ENCODE data around the gene CORO6.
"Not testable (repeated sequence)": the region's sequence is repeated elsewhere in the genome, so short reads cannot be mapped to it uniquely, and the experiment has no call there.

Gene CORO6

DNA sequence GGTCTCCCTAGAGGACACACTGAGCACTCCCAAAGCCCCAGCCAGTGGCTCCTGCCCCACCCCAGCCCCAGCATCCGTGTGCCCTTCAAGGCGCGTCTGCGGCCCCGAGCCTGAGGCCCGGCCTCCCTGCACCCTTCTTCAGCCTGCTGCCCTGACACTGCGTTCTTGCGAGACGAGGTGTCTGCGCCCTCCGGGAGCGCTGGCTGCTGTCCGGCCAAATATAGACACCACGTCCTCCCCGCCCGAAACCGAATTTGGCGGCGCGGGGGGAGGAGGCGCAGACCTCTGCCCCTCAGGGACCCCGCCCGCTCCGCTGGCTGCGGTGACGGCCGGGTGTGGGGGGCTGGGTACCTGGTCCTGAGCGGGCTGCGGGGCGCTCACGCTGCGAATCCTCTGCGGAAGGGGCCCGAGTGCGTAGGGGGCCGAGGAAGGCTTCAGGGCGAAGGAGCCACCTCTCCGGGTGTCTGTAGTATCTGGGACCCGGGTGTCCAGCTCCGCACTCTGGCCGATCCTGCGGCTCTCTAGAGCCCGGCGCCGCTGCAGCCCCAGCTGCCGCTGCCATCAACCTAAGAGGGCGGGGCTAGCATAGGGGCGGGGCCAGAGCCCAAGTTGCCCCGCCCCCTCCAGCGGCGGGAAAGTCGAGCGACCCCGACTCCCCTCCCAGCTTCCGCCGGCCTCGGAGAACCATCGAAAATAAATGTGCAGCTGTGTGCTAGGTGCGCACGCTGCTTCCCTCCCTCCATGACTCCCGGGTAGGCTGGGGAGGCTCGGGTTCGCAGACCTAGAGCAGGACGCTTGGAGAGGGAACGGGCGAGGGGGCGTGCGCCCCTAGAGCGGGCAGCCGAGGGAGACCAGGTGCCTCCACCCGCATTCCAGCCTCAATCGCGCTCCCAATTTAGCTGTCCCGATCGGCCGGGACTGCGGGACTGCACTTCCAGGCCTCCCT, at the start of gene CORO6:
CORO6 (minus strand) TSS at position 576 of the 946 bp plus-strand sequence. CDS start 1,491 bp downstream, outside the sequence.
- peak; percentile 53 for DNase-seq

DNA sequence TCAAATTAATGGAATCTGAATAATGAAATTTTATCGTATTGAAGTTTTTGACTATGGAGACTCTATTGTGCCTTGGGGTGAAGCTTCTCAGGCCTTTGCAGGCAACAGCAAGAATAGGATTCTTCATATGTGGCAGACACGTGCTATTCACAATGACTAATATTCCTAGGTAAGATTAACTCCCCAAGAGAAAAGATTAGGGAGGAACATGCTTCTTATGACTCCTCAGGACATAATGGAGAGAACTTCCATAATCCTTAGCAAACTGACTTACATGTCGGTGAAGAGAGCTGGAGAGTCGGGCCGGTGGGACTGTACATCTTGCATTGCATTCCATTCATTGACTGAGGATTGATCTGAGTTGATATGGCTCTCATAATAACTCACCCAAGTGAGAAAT, 48.9 kb upstream of the CORO6 start:
- no peak for DNase-seq

DNA sequence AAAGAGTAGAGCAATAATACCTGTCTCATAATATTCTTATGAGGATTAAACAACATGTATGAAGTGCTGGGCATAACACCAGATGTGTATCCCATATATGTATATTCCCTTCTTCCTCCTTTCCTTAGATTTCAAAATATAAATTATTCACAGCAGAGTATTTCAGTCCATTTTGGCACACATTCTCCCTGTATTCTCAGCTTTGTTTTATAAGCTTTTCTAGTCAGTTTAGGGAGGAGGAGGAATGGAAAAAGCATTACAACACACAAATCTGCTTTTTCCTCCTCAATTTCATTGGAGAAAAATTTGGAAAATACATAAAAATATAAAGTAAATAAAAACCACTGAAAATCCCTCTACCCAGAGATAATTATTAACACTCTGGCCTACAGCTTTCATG, 46.6 kb upstream of the CORO6 start:
- no peak for DNase-seq

DNA sequence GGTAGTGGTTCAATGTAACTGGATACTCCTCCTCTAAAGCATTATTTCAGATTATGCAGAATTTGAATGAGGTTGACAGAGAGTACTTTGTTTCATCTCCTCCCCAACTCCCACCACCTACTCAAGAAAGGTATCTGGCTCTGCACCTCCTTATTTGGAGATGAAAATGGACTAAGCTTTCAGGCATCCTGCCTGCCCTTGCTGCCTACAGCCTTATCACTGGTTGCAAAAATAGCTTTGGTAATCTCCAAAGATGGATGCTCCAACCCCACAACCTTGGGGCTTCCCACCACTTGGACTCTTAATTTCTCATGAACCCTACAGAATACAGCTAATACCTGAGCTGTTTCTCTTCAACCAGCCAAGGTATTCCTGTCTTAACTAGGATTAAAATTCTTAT, 45.3 kb upstream of the CORO6 start:
- DNase-seq: no peak

DNA sequence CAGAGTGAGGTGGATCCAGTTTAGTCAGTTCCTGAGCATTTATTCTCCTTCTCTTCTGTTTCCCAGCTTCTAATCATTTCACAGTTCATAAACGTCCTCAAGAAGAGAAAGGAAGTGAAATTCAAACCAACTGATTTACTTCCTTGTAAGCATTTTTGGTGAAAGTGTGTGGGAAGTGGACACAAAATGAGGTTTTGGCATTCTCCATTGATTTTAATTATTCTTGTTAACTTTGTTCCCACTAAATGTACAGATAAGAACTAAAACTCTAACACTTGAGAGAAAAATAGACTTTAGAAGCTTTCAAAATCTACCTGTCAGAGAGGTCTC, 42.7 kb upstream of the CORO6 start:
- DNase-seq: no peak

DNA sequence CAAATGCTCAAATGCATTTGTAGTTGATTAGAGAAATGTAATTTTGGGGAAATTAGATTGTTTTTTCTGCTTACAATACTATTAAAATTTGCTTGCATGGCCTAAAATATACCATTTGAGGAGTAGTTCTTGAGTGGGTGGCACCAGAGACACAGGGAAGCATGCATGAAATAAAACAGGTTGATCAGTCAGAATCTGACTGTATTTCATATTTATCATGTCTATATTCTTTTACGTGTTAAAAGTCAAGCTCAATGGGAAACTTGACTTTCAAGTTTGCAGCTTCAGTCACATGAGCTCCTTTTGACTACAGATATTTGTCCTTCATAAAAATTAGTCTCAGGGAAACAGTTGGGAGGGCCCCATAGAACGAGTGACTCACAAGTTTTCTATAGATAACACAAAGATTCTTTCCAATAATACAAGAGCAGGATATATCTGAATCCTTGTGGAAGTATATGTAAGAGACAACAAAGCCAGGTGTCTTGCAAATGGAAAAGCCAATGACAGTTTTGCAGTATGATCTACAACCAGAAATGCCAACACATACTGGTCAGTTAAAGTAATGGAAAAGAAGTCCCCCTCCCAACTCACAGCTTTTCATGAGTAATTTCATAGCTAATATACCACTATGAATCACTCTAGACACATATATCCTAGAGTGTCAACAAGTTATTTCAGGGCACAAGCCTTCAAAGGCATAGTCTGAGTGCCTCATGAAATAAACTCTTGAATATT, 42.2 kb upstream of the CORO6 start:
- DNase-seq: peak; percentile 87

DNA sequence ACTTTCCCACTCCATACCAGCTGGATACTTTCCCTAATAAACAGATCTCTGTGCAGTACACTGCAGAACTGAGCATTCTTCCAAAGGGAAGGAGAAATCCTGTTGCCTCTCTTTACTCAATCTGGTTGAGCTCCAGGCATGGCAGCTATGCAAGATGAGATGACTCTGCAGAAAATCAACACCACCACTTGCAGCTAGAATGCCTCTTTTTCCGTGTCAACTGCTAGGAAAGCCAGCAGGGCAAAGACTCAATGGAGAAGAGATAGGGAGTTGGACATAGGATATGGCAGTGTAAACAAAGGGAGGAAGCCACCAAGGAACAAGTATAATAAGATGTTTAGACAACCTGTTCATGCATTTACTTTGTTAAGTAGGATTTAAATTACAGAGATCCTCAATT, 40.4 kb upstream of the CORO6 start:
- DNase-seq: no peak

DNA sequence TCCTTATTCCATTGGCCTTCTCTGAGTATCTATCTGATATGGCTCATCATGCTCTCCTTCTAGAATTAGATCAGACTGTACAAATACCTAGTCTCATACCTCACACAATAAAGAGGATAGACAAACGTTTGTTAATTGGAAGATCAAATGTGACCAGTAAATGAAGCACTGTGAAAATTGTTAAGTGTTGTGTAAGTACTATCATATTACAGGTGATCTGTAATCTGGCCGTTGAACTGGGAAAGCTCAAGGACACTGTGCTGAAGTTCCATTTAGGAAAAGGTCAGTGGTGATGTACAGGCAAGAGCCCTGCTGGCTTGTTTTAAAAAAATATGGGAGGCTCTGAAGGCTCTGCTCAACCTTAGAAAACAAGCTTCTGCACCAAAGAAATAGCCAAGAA, 38.5 kb upstream of the CORO6 start:
- no peak for DNase-seq

DNA sequence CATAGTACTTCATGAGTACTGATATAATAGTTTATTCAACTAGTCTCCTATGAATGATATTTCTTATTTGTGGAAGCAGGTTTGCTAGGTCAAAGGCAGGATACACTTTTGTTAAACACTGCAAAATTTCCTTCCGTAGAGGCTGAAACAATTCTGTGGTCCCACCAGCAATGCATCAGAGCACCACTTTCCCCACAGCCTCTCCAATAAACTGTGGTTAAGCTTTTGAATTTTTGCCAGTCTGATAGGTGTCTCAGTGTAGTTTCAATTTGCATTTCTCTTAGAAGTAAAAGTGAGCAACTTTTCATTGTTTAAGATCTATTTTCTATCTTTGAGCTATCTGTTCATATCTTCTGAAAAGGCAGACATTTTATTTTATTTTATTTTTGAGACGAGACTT, 36.4 kb upstream of the CORO6 start:
- DNase-seq: no peak

DNA sequence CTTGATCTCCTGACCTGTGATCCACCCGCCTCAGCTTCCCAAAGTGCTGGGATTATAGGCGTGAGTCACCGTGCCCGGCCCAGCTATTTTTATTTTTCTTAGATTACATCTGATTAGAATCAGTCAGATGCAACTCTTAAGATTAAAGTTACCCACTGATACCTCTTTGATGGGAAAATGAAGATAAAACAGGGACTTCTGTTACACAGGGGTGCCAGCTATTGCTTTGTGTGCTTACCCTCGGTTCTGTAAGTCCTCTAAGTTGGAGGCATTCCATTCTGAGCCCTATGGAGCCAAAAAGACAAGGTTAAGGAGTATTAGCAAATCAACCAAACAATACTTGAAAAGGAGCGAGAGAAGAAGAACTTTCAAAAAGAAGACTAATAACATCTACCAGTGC, 32.6 kb upstream of the CORO6 start:
- no peak for DNase-seq

DNA sequence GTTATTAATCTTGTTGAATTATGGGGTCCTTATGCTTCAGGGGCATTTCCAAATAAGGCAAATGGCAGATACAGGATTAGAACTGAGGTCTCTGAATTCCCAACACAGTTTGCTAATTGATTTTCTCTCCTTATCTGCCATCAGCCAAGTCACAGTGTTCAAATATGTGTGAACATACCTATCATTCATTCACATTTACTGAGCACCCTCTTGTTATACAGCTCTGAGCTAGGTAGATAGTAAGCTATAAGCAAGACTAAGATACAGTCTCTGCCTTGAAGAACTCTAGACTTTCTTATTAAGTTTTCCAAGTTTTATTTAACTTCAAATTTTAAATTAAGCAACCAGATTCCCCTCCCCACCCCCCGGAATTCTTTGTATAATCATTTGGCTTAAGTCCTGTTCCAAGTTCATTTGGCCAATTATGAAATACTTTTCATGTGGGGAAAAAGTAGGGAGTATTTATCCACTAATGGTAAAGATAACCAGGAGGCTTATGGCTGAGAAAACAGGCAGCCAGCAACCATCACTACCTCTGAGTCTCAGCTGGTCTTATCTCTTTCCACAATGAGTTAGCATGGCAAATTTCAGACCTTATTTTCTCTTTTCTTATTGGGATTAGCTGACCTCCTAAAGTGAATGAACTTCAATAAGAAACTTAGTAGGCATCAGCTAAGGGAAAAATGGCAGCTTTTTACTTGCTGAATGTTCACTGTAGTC, 31.4 kb upstream of the CORO6 start:
- no peak for DNase-seq

DNA sequence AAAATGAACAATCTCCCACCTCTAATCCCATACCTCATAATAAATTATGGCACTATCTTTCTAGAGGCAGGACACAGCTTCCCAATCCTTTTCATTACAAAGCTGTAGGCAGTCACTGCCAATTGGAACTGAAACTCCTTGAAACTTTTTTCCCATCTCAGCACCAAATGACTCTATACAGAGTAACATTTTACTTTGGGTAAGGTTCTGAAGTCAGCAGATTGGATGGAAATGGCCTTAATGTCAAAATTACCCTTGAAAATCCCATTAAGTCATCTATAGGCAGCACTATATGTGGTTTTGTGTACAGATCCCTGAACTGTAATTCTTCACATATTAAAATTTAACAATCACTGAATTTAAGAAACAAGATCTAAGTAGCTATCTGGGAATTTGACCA, 30.3 kb upstream of the CORO6 start:
- DNase-seq: no peak

DNA sequence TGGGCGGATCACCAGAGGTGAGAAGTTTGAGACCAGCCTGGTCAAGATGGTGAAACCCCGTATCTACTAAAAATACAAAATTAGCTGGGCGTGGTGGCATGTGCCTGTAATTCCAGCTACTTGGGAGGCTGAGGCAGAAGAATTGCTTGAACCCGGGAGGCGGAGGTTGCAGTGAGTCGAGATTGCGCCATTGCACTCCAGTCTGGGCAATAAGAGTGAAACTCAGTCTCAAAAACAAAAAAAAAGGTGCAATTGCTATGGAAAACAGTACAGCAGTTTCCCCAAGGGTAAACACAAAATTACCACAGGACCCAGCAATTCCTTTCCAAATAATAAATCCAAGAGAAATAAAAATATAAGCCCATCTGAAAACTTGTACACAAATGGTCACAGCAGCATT, 29.2 kb upstream of the CORO6 start:
- DNase-seq: not testable (repeated sequence)

DNA sequence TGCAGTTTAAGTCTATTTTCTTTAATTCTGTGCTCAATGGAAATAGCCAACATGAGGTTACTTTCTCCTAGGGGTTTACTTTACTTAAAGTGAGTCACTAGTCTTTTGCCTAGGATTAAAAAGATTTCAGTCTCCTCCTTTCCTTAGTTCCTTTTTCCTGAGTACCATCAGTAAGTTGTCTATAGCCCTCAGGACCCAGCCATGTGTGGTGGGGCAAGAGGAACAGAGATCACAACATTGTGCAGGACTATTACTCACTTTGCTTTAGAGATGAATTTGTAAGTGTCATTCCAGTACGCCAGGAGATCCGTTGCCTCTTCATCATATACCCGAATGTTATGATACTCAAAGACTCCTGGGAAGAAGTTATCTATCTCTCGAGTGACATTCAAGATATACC, 27.7 kb upstream of the CORO6 start:
- no peak for DNase-seq

DNA sequence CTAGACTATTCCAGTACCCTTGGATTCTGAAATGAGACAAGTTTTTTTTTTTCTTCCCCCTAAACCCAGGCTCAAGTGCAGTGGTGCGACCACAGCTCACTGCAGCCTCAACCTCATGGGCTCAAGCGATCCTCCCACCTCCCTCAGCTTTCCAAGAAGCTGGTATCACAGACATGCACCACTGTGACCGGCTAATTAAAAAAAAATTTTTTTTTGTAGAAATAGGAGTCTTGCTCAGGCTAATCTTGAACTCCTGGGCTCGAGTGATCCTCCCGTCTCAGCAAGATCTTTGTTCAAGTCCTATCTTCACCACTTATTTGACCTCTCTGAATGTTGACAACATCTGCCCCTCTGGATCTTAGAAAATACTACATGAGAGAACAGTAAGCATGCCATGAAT, 26.6 kb upstream of the CORO6 start:
- DNase-seq: no peak

DNA sequence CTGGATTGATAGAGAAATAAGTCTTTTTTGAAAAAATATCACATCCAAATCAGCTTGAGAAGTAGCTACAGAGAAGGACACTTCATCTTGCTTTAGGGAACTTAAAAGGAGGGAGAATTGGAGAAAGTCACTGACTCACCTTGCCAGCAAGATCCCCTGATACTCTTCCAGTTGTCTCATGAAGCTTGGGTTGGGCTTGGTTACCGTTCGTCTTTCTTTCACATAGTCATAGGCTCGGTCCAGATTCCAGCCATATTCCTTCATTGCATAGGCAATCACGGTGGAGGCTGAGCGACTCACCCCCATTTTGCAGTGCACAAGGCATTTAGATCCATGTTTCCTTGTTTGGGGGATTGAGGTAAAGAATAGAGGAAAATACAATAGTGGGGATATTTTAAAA, 25.3 kb upstream of the CORO6 start:
- peak; percentile 14 for DNase-seq

DNA sequence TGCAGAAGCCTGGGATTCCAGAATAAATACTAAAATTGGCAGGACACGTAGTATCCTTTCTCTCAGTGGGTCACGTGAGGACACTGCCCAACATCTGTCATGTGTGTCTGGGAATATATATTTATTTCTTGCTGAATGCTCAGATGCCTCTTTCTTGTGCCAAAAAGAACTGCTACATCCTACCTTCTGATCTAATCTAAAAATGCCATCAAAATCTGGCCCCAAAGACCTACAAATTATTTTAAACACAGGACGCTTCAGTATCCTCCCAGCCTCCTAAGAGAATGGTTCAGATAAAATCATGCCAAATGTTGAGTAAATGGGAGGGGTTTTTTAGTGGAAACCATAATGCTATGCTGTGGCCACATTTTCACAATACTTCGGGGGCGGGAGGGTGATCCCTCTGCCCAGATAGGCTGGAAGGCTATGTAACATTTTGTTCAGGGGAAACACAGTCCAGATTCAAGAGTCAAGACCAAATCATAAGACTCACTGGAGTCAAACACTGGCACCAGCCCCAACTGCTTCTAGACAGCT, 22.9 kb upstream of the CORO6 start:
- peak; percentile 67 for DNase-seq

DNA sequence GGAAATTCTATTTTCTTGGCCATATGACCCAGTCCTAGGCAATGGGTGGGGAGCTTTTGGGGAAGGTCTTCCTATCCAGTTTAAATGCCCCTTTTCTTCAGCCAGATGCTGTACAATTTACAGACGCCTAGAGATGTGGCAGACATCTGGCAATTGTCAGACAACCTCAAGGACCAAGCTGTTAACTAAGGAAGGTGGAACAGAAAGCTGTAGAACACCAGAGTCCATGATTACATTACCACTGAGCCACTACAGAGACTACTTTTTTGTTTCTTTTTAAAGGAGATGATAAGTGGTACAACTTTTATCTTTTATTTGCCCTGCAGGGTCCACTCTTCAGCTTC, 21.1 kb upstream of the CORO6 start:
- no peak for DNase-seq

DNA sequence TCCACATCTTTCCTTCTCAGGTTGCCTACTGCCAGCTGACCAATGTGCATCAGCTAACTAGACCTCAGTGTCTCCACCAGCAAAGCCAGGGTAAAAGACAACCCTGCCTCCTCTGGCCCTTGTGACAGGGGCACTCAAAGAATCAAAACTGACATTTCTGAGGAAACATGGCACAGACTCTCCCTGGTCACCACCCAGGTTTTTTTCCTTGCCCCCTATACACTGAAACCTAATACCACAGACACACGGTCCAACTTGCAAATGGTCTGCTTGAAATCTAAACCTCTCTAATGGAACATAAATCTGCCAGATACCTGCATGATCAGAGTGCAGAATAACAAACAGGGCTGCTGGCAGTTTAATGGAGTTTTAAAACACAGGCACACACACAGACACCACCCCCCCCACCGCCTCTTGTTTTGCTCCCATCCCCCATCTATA, 19.5 kb upstream of the CORO6 start:
- DNase-seq: no peak

DNA sequence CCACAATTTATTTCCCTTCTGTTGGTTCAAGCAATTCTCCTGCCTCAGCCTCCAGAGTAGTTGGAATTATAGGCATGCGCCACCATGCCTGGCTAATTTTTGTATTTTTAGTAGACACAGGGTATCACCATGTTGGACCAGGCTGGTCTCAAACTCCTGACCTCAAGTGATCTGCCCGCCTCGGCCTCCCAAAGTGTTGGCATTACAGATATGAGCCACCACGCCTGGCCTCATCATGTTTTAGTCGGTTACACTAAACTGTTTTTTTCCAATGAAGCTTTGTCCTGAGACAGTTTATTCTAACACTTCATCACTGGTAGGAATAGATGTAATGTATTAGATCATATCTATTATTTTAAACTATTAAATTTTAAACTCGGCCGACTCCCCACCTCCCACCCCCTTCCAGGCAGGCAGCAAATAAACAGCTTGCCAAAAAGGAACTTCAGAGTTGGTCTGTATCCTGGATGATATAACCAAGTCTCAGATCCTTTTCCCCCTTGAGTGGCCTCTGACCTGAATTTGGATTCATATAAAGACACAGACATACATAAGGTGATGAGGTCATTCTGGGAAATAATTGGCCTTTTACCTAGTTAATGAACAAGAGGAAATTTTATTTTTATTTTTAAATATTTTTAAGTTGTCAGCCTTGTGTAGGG, 18.4 kb upstream of the CORO6 start:
- DNase-seq: no peak

DNA sequence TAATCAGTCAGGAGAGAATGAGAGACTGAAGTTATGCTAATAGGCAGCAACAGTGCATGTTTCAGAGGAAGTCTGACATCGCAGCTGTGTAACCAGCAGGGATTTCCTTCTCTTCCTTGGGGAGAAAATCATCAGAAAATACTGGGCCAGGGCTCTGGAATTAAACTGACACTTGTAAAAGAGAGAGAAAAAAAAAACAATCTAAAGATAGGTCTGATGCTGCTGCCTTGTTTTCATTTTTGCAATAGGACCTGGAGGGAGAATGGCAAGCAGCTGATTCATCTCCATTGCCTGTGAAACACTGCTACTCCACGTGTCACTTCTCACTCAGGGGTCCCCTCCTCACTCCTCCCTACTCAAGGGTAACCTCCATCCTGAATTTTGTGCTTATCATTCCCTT, 17.7 kb upstream of the CORO6 start:
- DNase-seq: peak; percentile 62

DNA sequence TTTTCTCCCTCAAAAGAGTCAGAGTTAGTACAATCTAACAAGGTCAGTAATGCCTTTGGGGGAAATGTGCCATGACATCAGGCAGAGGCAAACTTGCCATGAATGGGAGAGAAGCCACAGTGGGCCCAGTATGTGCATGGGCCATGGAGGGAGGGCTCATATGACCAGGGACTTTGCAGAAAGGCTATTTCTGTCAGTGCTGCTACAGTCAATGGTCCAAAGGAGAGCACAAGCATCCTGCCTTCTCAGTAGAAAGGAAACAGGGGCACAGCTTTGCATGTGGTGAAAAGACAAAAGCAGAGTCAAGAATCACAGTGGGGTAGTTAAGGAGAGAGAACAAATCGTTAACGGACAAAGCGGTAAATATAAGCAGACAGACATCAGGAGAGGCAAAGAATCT, 11.2 kb upstream of the CORO6 start:
- no peak for DNase-seq

DNA sequence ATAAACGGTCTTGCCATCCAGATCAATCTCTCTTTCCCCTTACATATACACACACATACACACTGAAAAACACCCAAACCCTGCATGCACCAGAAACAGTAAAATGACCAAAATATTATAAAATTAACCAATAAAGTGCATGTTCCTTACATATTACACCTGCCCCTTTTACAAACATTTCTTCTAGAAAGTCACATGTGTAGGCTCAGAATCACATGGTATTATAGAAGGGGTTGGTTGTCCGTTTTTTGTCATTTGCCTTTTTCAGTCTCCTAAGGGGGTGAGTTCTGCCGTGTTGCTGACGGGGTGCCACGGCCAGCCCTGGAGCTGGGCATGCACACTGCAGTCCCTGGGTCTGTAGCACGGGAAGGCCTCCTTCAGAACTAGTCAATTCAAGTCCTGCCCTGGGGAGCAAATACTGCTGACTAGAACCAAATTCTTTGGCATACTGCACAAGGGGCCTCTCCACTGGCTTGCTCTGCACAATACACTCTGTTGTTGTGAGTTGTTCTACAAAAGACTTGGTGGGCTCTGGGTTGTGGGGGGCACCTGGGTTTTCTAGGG, 8.0 kb upstream of the CORO6 start:
- DNase-seq: no peak
